ENCODE data around the gene EN2.

DNA sequence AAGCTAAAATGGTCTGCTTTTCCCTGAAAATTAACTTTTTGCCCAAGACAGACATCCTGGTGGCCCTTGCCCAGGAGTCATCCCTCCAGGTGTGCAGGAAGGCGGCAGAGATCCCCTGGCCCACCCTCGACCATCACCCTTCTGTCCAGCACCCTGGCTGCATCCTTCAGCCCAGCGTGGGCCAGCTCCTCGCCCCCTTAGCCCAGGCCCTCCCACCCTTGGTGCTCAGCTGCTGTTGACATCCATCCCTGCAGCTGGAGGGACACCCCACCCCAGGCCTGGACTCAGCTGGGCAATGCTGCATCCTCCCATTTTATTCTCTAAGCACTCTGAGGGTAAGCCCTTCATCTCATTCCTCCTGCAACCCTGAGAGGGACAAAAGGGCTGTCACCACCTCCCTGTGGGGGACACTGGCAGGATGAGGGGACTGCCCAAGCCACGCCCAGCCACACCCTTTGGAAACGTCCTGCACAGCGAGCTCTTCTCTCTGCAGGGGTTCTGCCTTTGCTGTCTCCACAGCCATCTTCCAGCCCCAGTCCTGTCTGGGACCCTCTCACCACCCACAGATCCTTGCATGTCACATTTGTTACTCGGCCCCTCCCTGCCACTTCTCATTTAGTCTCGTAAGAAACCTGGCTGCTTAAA is 30.7 kb downstream of the EN2 start:
- no peak for TF ChIP-seq TAF1 (IDR thresholded peaks at IDR 0.05; ENCODE audit: low read depth)
- TF ChIP-seq REST (IDR thresholded peaks at IDR 0.05; ENCODE audit: low read depth) = no peak
- no peak for TF ChIP-seq YY1 (IDR thresholded peaks at IDR 0.05; ENCODE audit: low read depth)
- TF ChIP-seq MAX (IDR thresholded peaks at IDR 0.05) = no peak
- TF ChIP-seq CREB1 (IDR thresholded peaks at IDR 0.05; ENCODE audit: low read depth) = no peak
- TF ChIP-seq, protein P1, sequence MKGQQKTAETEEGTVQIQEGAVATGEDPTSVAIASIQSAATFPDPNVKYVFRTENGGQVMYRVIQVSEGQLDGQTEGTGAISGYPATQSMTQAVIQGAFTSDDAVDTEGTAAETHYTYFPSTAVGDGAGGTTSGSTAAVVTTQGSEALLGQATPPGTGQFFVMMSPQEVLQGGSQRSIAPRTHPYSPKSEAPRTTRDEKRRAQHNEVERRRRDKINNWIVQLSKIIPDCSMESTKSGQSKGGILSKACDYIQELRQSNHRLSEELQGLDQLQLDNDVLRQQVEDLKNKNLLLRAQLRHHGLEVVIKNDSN (IDR thresholded peaks at IDR 0.05) = no peak
- TF ChIP-seq TEAD4 (IDR thresholded peaks at IDR 0.05) = no peak
- TF ChIP-seq TCF12 (IDR thresholded peaks at IDR 0.05; ENCODE audit: low read depth) = no peak
- TF ChIP-seq EP300 (IDR thresholded peaks at IDR 0.05; ENCODE audit: borderline replicate concordance) = no peak
- no peak for TF ChIP-seq ZBTB7A (IDR thresholded peaks at IDR 0.05; ENCODE audit: low read depth)
- no peak for TF ChIP-seq EGR1 (IDR thresholded peaks at IDR 0.05)

All from Ishikawa (cell line).